Cardiac muscle cell (in vitro differentiated cells and primary cell): ENCODE data around the gene LRRC7. TPM values are rescaled to one million over a fixed set of nuclear protein-coding genes. Genes with fewer than 3 reads are reported as not detected.

Source experiments
- DNase-seq, 2 donors: peaks; one replicate each; pipeline versions ENCODE4 v3.0.0 to v3.0.0-alpha.2; 2010 to 2017; ENCODE audit warnings: low read depth in 1 of 2, low spot score in 1 of 2
- H3K27ac ChIP-seq: fragments of 200-600 bp; sonication (generic); 2 replicates; pipeline ENCODE4 v1.5.1; 2016
- H3K27me3 ChIP-seq: fragments of 200-600 bp; sonication (generic); 2 replicates; pipeline ENCODE4 v1.6.0; 2016; ENCODE audit warnings: control low read depth
- H3K36me3 ChIP-seq: fragments of 200-600 bp; sonication (generic); 2 replicates; pipeline ENCODE4 v1.5.1; 2016; ENCODE audit warnings: control low read depth
- H3K4me1 ChIP-seq: fragments of 200-600 bp; sonication (generic); 2 replicates; pipeline ENCODE4 v1.8.1; 2017; ENCODE audit warnings: low read depth, mild to moderate bottlenecking, mixed run types
- H3K4me3 ChIP-seq: fragments of 200-600 bp; sonication (generic); 2 replicates; pipeline ENCODE4 v1.5.1; 2016; ENCODE audit warnings: mild to moderate bottlenecking
- H3K9me3 ChIP-seq: fragments of 200-600 bp; sonication (generic); 2 replicates; pipeline ENCODE4 v1.5.1; 2017; ENCODE audit warnings: low read depth, mild to moderate bottlenecking, control low read depth
- CTCF ChIP-seq: IDR thresholded peaks from 2 replicates; pipeline ENCODE4 v1.5.1; 2012; ENCODE audit warnings: low read depth, mild to moderate bottlenecking, low read length
- polyA plus RNA-seq: library from polyadenylated mRNA; unstranded; fragments of >200 nt; fragmentation: Nextera tagmentation; extraction: Ambion mirVana; gene quantifications from 2 replicates; pipeline ENCODE4 v1.2.1, GENCODE V29; 2016
- total RNA-seq: library from RNA; depleted of rRNA; stranded (reverse); fragments of >200 nt; gene quantifications from 2 replicates; pipeline ENCODE4 v1.2.3, GENCODE V29; 2016

The LRRC7 gene
- total and polyA plus RNA-seq, 2 experiments from 2014 or later = 0.09 TPM; not detected in 1

- H3K4me3 ChIP-seq = no peak overlapping the region
- no peak overlapping the region for H3K27ac ChIP-seq
- no peaks in the 10 kb centered on the region for H3K4me1 ChIP-seq
- H3K27me3 ChIP-seq = no peaks in the 10 kb centered on the region
- no peak for DNase-seq
- H3K36me3 ChIP-seq = no peaks in the 10 kb centered on the region
- no peak for TF ChIP-seq CTCF
- H3K9me3 ChIP-seq = no peaks in the 10 kb centered on the region
Observed at GRCh38 chr1:69930396-69930795, 362.7 kb downstream of the LRRC7 start.

- H3K9me3 ChIP-seq = no peaks in the 10 kb centered on the region
- no peaks in the 10 kb centered on the region for H3K4me1 ChIP-seq
- TF ChIP-seq CTCF = no peak
- no peak overlapping the region for H3K27ac ChIP-seq
- H3K36me3 ChIP-seq = no peaks in the 10 kb centered on the region
- H3K27me3 ChIP-seq = no peaks in the 10 kb centered on the region
- H3K4me3 ChIP-seq = no peak overlapping the region
- no peak for DNase-seq
Observed at GRCh38 chr1:69932760-69933159, 365.0 kb downstream of the LRRC7 start.

- Histone ChIP-seq H3K27ac (no peak overlapping the region), H3K9me3 (no peaks in the 10 kb centered on the region), H3K27me3 (no peaks in the 10 kb centered on the region), H3K4me1 (no peaks in the 10 kb centered on the region), H3K36me3 (no peaks in the 10 kb centered on the region), H3K4me3 (no peak overlapping the region)
- no peak for TF ChIP-seq CTCF
- DNase-seq = no peak
Observed at GRCh38 chr1:69940231-69940630, 372.5 kb downstream of the LRRC7 start.

GRCh38 chr1:69940816-69941215 lies 373.1 kb downstream of the LRRC7 start:
- Histone ChIP-seq H3K27me3 (no peaks in the 10 kb centered on the region), H3K27ac (no peak overlapping the region), H3K36me3 (no peaks in the 10 kb centered on the region), H3K9me3 (no peaks in the 10 kb centered on the region), H3K4me3 (no peak overlapping the region), H3K4me1 (no peaks in the 10 kb centered on the region)
- DNase-seq = no peak
- TF ChIP-seq CTCF = no peak

GRCh38 chr1:69943030-69943429 lies 375.3 kb downstream of the LRRC7 start:
- no peak for TF ChIP-seq CTCF
- Histone ChIP-seq H3K36me3 (no peaks in the 10 kb centered on the region), H3K27me3 (no peaks in the 10 kb centered on the region), H3K9me3 (no peaks in the 10 kb centered on the region), H3K27ac (no peak overlapping the region), H3K4me1 (no peaks in the 10 kb centered on the region), H3K4me3 (no peak overlapping the region)
- DNase-seq = no peak

GRCh38 chr1:69946935-69947334 lies 379.2 kb downstream of the LRRC7 start:
- TF ChIP-seq CTCF = no peak
- Histone ChIP-seq H3K4me3 (no peak overlapping the region), H3K27ac (no peak overlapping the region), H3K4me1 (no peaks in the 10 kb centered on the region), H3K36me3 (no peaks in the 10 kb centered on the region), H3K9me3 (no peaks in the 10 kb centered on the region), H3K27me3 (no peaks in the 10 kb centered on the region)
- no peak for DNase-seq
